ENCODE results near the gene MXRA5. TPM values are rescaled to one million over a fixed set of nuclear protein-coding genes. Genes with fewer than 3 reads are reported as not detected.
"Not testable (repeated sequence)": the region's sequence is repeated elsewhere in the genome, so short reads cannot be mapped to it uniquely, and the experiment has no call there.

MXRA5 gene
- total RNA-seq, 1 experiment from 2014 or later, result 2.8 TPM

- H3K27me3 Mint-ChIP-seq (ENCODE audit: low read depth), result no peaks in the 10 kb centered on the region
- POLR2A ChIA-PET, result no interaction called here
- H3K4me3 Mint-ChIP-seq, result no peak overlapping the region
- CTCF ChIA-PET, result no interaction called here
- peaks cover 31% of the 10 kb centered on the region for H3K9me3 Mint-ChIP-seq
- ATAC-seq, result no peak
- no peak overlapping the region for H3K27ac Mint-ChIP-seq
- TF ChIP-seq ATF2 (CRISPR knock-in tag; IDR thresholded peaks at IDR 0.05; ENCODE audit: borderline replicate concordance, low read depth) (no peak), ZNF512 (CRISPR knock-in tag; IDR thresholded peaks at IDR 0.05; ENCODE audit: borderline replicate concordance) (no peak), ETV6 (CRISPR knock-in tag; IDR thresholded peaks at IDR 0.05) (no peak), ATF6 (CRISPR knock-in tag; IDR thresholded peaks at IDR 0.05) (no peak), TEAD4 (CRISPR knock-in tag; IDR thresholded peaks at IDR 0.05) (no peak), E2F4 (CRISPR knock-in tag; IDR thresholded peaks at IDR 0.05; ENCODE audit: borderline replicate concordance, low read depth) (no peak), RELA (CRISPR knock-in tag; IDR thresholded peaks at IDR 0.05; ENCODE audit: borderline replicate concordance) (no peak), JAZF1 (CRISPR knock-in tag; IDR thresholded peaks at IDR 0.05) (no peak), NR2C2 (CRISPR knock-in tag; IDR thresholded peaks at IDR 0.05) (no peak), ZBTB43 (CRISPR knock-in tag; IDR thresholded peaks at IDR 0.05) (no peak), MXD4 (CRISPR knock-in tag; IDR thresholded peaks at IDR 0.05; ENCODE audit: borderline replicate concordance) (no peak), TCF7 (CRISPR knock-in tag; IDR thresholded peaks at IDR 0.05; ENCODE audit: low read depth) (no peak), ATF1 (CRISPR knock-in tag; IDR thresholded peaks at IDR 0.05) (no peak)
- DNase-seq (ENCODE audit: low spot score), result no peak
- 0 out of 2 replicates have a peak, but pooled peaks cover 3% of the 10 kb centered on the region for H3K36me3 Mint-ChIP-seq
- no peaks in the 10 kb centered on the region for H3K4me1 Mint-ChIP-seq
Measured at GRCh38 chrX:3377560-3377959, 31.1 kb upstream of the MXRA5 start.

GRCh38 chrX:3375878-3376508 is 29.5 kb upstream of the MXRA5 start:
- H3K4me3 Mint-ChIP-seq; POLR2A ChIA-PET; H3K27ac Mint-ChIP-seq; H3K27me3 Mint-ChIP-seq (ENCODE audit: low read depth); CTCF ChIA-PET; ATAC-seq; DNase-seq (ENCODE audit: low spot score); H3K4me1 Mint-ChIP-seq; H3K36me3 Mint-ChIP-seq: not testable (repeated sequence)
- peaks cover 35% of the 10 kb centered on the region for H3K9me3 Mint-ChIP-seq

- CTCF ChIA-PET, result no interaction called here
- H3K4me1 Mint-ChIP-seq, result no peaks in the 10 kb centered on the region
- TF ChIP-seq RORB (CRISPR knock-in tag; IDR thresholded peaks at IDR 0.05), result no peak
- no peak for TF ChIP-seq USF1 (CRISPR knock-in tag; IDR thresholded peaks at IDR 0.05)
- TF ChIP-seq AFF4 (CRISPR knock-in tag; IDR thresholded peaks at IDR 0.05; ENCODE audit: borderline replicate concordance), result no peak
- TF ChIP-seq EMX1 (CRISPR knock-in tag; IDR thresholded peaks at IDR 0.05), result no peak
- TF ChIP-seq CREB1 (CRISPR knock-in tag; IDR thresholded peaks at IDR 0.05), result no peak
- TF ChIP-seq ZNF121 (CRISPR knock-in tag; IDR thresholded peaks at IDR 0.05), result no peak
- no peak for TF ChIP-seq FOXK1 (CRISPR knock-in tag; IDR thresholded peaks at IDR 0.05)
Measured at GRCh38 chrX:3374108-3374800, 27.8 kb upstream of the MXRA5 start.

More at GRCh38 chrX:3374108-3374800, 27.8 kb upstream of the MXRA5 start:
- ATAC-seq, result no peak
- Mint-ChIP-seq H3K36me3 (0 out of 2 replicates have a peak, but pooled peaks cover 3% of the 10 kb centered on the region), H3K4me3 (no peak overlapping the region), H3K27me3 (ENCODE audit: low read depth) (no peaks in the 10 kb centered on the region), H3K9me3 (peaks cover 35% of the 10 kb centered on the region), H3K27ac (no peak overlapping the region)
- POLR2A ChIA-PET, result no interaction called here
- DNase-seq (ENCODE audit: low spot score), result no peak

Measured in WTC11 (cell line).